NCI-H82 (cell line): Measurements from ENCODE around the gene DLX3.

Source experiments
- DNase-seq: peaks from one replicate; lab custom pipeline; 2025; lab: John Stamatoyannopoulos, UW

DLX3 gene

GRCh38 chr17:50023520-50023919 is 28.5 kb upstream of the DLX3 start:
- DNase-seq, result no peak

GRCh38 chr17:50022463-50023130 is 27.6 kb upstream of the DLX3 start:
- no peak for DNase-seq

- DNase-seq, result no peak
Observed at GRCh38 chr17:50021681-50022370, 26.8 kb upstream of the DLX3 start.

GRCh38 chr17:50020841-50021599 is 26.0 kb upstream of the DLX3 start:
- DNase-seq, result no peak

GRCh38 chr17:50018909-50019308 is 23.9 kb upstream of the DLX3 start:
- DNase-seq, result no peak

GRCh38 chr17:50015146-50015545 is 20.1 kb upstream of the DLX3 start:
- DNase-seq, result no peak

- DNase-seq, result no peak
Observed at GRCh38 chr17:50014471-50015088, 19.6 kb upstream of the DLX3 start.

GRCh38 chr17:50013079-50013478 is 18.1 kb upstream of the DLX3 start:
- no peak for DNase-seq

- DNase-seq, result no peak
Observed at GRCh38 chr17:50009282-50009681, 14.3 kb upstream of the DLX3 start.

GRCh38 chr17:50003911-50004310 is 8.9 kb upstream of the DLX3 start:
- no peak for DNase-seq

- no peak for DNase-seq
Observed at GRCh38 chr17:49998836-49999511, 4.0 kb upstream of the DLX3 start.

- DNase-seq, result peak; percentile 97
Observed at GRCh38 chr17:49997773-49998703, 3.0 kb upstream of the DLX3 start.

- DNase-seq, result no peak
Observed at GRCh38 chr17:49997301-49997650, 2.3 kb upstream of the DLX3 start.

GRCh38 chr17:49996495-49997300 is 1.7 kb upstream of the DLX3 start:
- DNase-seq, result peak; percentile 79

GRCh38 chr17:49996121-49996494 is 1.1 kb upstream of the DLX3 start:
- no peak for DNase-seq

GRCh38 chr17:49994085-49995054 is 654 bp downstream of the DLX3 start:
- DNase-seq, result peak; percentile 74

- peak; percentile 67 for DNase-seq
Observed at GRCh38 chr17:49993423-49994060, 1.5 kb downstream of the DLX3 start.

GRCh38 chr17:49992933-49993422 is 2.0 kb downstream of the DLX3 start:
- no peak for DNase-seq
